Neural cell (in vitro differentiated cells): Measurements from ENCODE around the gene GMDS. TPM values are rescaled to one million over a fixed set of nuclear protein-coding genes. Genes with fewer than 3 reads are reported as not detected.

Experiments used
- H2AFZ ChIP-seq: fragments of 200-600, 300-800 bp; sonication (generic), shearing (Covaris generic); 2 replicates; pipeline ENCODE4 v1.6.0; 2014; ENCODE audit warnings: low read depth, mild to moderate bottlenecking, antibody characterized with exemption, low read length, moderate library complexity
- H3F3A ChIP-seq: fragments of 200-600 bp; shearing (Covaris generic); 2 replicates; pipeline ENCODE4 v1.6.1; 2016; ENCODE audit warnings: mild to moderate bottlenecking, moderate library complexity, mixed read lengths, antibody characterized with exemption, low read length; ENCODE audit not compliant: insufficient read depth, poor library complexity, severe bottlenecking
- H3K27ac ChIP-seq: fragments of 200-600, 300-800 bp; sonication (generic), shearing (Covaris generic); 2 replicates; pipeline ENCODE4 v1.5.1; 2014; ENCODE audit warnings: mild to moderate bottlenecking, low read length, moderate library complexity
- H3K27me3 ChIP-seq: fragments of 300-800, 200-600 bp; sonication (generic), shearing (Covaris generic); 2 replicates; pipeline ENCODE4 v1.6.0; 2014; ENCODE audit warnings: mild to moderate bottlenecking, low read depth, low read length, moderate library complexity; ENCODE audit not compliant: insufficient read depth
- H3K36me3 ChIP-seq: fragments of 300-800, 200-600 bp; sonication (generic), shearing (Covaris generic); 2 replicates; pipeline ENCODE4 v1.5.1; 2014; ENCODE audit warnings: mild to moderate bottlenecking, antibody characterized with exemption, low read length, moderate library complexity; ENCODE audit not compliant: insufficient read depth
- H3K4me2 ChIP-seq: fragments of 300-800, 200-600 bp; sonication (generic), shearing (Covaris generic); 2 replicates; pipeline ENCODE4 v1.6.0; 2014; ENCODE audit warnings: mild to moderate bottlenecking, low read length
- H3K4me3 ChIP-seq: fragments of 300-800, 200-600 bp; sonication (generic), shearing (Covaris generic); 2 replicates; pipeline ENCODE4 v1.5.1; 2014; ENCODE audit warnings: mild to moderate bottlenecking, low read length, moderate library complexity
- H3K79me2 ChIP-seq: fragments of 200-600 bp; shearing (Covaris generic); replicated peaks from 2 replicates; pipeline ENCODE4 v1.6.0; 2014; ENCODE audit warnings: mild to moderate bottlenecking, low read length, moderate library complexity; ENCODE audit not compliant: insufficient read depth
- H3K9ac ChIP-seq: fragments of 300-800, 200-600 bp; sonication (generic), shearing (Covaris generic); 2 replicates; pipeline ENCODE4 v1.6.1; 2016; ENCODE audit warnings: mild to moderate bottlenecking, low read length, mixed read lengths
- H3K9me2 ChIP-seq: fragments of 200-600 bp; shearing (Covaris generic); 2 replicates; pipeline ENCODE4 v1.6.1; 2016; ENCODE audit warnings: mild to moderate bottlenecking, low read length, mixed read lengths; ENCODE audit not compliant: insufficient read depth
- H3K9me3 ChIP-seq: fragments of 200-600, 300-800 bp; sonication (generic), shearing (Covaris generic); 2 replicates; pipeline ENCODE4 v1.6.1; 2016; ENCODE audit warnings: mild to moderate bottlenecking, mixed run types, low read length, moderate library complexity, mixed read lengths
- H4K20me1 ChIP-seq: fragments of 200-600 bp; shearing (Covaris generic); 2 replicates; pipeline ENCODE4 v1.6.1; 2016; ENCODE audit warnings: mild to moderate bottlenecking, mixed run types; ENCODE audit not compliant: insufficient read depth
- EP300 ChIP-seq: fragments of 450-650 bp; conservative IDR thresholded peaks from 2 replicates; pipeline ENCODE4 v1.6.1; 2014; ENCODE audit warnings: antibody characterized with exemption, mild to moderate bottlenecking, moderate library complexity; ENCODE audit not compliant: poor library complexity, severe bottlenecking
- EZH2 ChIP-seq: fragments of 200-600, 300-800 bp; shearing (Covaris generic), sonication (generic); IDR thresholded peaks from 2 replicates; pipeline ENCODE4 v1.6.1; 2014; ENCODE audit warnings: antibody characterized with exemption, low read length, borderline replicate concordance, mild to moderate bottlenecking; ENCODE audit not compliant: insufficient read depth, poor library complexity, severe bottlenecking
- MXI1 ChIP-seq: fragments of 450-650 bp; conservative IDR thresholded peaks from 2 replicates; pipeline ENCODE4 v1.6.1; 2014; ENCODE audit warnings: antibody characterized with exemption, mild to moderate bottlenecking; ENCODE audit not compliant: poor library complexity, severe bottlenecking
- POLR2AphosphoS5 ChIP-seq: IDR thresholded peaks from 2 replicates; pipeline ENCODE4 v1.6.1; 2012
- RAD21 ChIP-seq: fragments of 450-650 bp; conservative IDR thresholded peaks from 2 replicates; pipeline ENCODE4 v1.6.1; 2014; ENCODE audit warnings: antibody characterized with exemption, mild to moderate bottlenecking, moderate library complexity
- REST ChIP-seq: IDR thresholded peaks from 2 replicates; pipeline ENCODE4 v1.6.1; 2012; ENCODE audit warnings: borderline replicate concordance
- SMC3 ChIP-seq: fragments of 450-650 bp; conservative IDR thresholded peaks from 2 replicates; pipeline ENCODE4 v1.6.1; 2014; ENCODE audit warnings: antibody characterized with exemption, mild to moderate bottlenecking, moderate library complexity; ENCODE audit not compliant: poor library complexity
- TAF1 ChIP-seq: IDR thresholded peaks from 2 replicates; pipeline ENCODE4 v1.6.1; 2012; ENCODE audit warnings: low read depth
- polyA plus RNA-seq: library from polyadenylated mRNA; depleted of rRNA; stranded (reverse); fragments of >200 nt; gene quantifications from 2 replicates; pipeline ENCODE4 v1.2.3, GENCODE V29; 2014
- TF ChIP-seq, protein P1 (sequence below): fragments of 450-650 bp; IDR thresholded peaks from 2 replicates; pipeline ENCODE4 v1.5.1; 2014; ENCODE audit warnings: antibody characterized with exemption, mild to moderate bottlenecking, moderate library complexity; ENCODE audit not compliant: poor library complexity, severe bottlenecking

The GMDS gene
- polyA plus RNA-seq, 1 donor from 2014 or later, result 11.4 TPM

- H3K4me2 ChIP-seq, result no peak overlapping the region
- H3K27me3 ChIP-seq, result no peaks in the 10 kb centered on the region
- no peak overlapping the region for H3K9ac ChIP-seq
- no peaks in the 10 kb centered on the region for H3K9me2 ChIP-seq
- no peak for TF ChIP-seq RAD21
- TF ChIP-seq POLR2AphosphoS5, result no peak
- no peak for TF ChIP-seq EP300
- no peak for TF ChIP-seq REST
- no peak for TF ChIP-seq TAF1
- TF ChIP-seq EZH2, result no peak
- no peaks in the 10 kb centered on the region for H3K36me3 ChIP-seq
- no peak overlapping the region for H3K4me3 ChIP-seq
- H3K79me2 ChIP-seq, result no peaks in the 10 kb centered on the region
- no peaks in the 10 kb centered on the region for H3F3A ChIP-seq
- no peaks in the 10 kb centered on the region for H3K9me3 ChIP-seq
- no peaks in the 10 kb centered on the region for H4K20me1 ChIP-seq
- no peak overlapping the region for H3K27ac ChIP-seq
- no peak overlapping the region for H2AFZ ChIP-seq
Measured at GRCh38 chr6:1906609-1907008, 338.8 kb downstream of the GMDS start.

DNA sequence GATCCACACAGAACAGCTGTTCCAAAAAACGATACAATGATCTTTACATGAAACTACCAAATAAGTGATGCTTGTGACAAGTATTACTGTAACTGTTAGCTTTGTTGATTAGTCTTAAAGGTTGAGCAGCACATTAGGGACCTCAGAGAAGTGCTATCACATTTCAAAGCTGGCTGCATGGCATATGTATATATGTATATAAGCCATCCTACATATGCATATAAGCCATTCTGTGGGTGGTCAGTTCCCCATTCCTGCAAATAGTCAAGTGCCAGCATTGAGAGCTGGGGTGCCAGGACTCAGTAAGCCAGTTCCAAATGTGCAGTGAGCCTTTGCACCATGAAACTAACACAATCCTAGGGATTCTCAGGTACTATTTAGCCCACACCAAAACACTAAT is 339.4 kb downstream of the GMDS start:
- H3K4me2 ChIP-seq, result no peak overlapping the region
- no peak overlapping the region for H3K9ac ChIP-seq
- H3F3A ChIP-seq, result no peaks in the 10 kb centered on the region
- no peak for TF ChIP-seq TAF1
- no peak for TF ChIP-seq RAD21
- no peak for TF ChIP-seq REST
- no peak for TF ChIP-seq EZH2
- no peak for TF ChIP-seq MXI1
- TF ChIP-seq SMC3, result no peak
- TF ChIP-seq EP300, result no peak
- TF ChIP-seq, protein P1, sequence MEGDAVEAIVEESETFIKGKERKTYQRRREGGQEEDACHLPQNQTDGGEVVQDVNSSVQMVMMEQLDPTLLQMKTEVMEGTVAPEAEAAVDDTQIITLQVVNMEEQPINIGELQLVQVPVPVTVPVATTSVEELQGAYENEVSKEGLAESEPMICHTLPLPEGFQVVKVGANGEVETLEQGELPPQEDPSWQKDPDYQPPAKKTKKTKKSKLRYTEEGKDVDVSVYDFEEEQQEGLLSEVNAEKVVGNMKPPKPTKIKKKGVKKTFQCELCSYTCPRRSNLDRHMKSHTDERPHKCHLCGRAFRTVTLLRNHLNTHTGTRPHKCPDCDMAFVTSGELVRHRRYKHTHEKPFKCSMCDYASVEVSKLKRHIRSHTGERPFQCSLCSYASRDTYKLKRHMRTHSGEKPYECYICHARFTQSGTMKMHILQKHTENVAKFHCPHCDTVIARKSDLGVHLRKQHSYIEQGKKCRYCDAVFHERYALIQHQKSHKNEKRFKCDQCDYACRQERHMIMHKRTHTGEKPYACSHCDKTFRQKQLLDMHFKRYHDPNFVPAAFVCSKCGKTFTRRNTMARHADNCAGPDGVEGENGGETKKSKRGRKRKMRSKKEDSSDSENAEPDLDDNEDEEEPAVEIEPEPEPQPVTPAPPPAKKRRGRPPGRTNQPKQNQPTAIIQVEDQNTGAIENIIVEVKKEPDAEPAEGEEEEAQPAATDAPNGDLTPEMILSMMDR, result no peak
- no peak for TF ChIP-seq POLR2AphosphoS5
- H2AFZ ChIP-seq, result no peak overlapping the region
- H3K9me2 ChIP-seq, result no peaks in the 10 kb centered on the region
- no peaks in the 10 kb centered on the region for H4K20me1 ChIP-seq
- H3K27me3 ChIP-seq, result no peaks in the 10 kb centered on the region
- H3K9me3 ChIP-seq, result no peaks in the 10 kb centered on the region
- no peak overlapping the region for H3K4me3 ChIP-seq
- no peaks in the 10 kb centered on the region for H3K79me2 ChIP-seq
- H3K36me3 ChIP-seq, result no peaks in the 10 kb centered on the region
- H3K27ac ChIP-seq, result no peak overlapping the region
